Raji (cell line): ENCODE results near the gene HAPSTR1.

Experiments
- POLR2A ChIP-seq: IDR thresholded peaks from 2 replicates; pipeline ENCODE4 v1.6.1; 2011; ENCODE audit warnings: low read depth, low read length, control low read depth; ENCODE audit not compliant: insufficient read depth

Gene HAPSTR1

DNA sequence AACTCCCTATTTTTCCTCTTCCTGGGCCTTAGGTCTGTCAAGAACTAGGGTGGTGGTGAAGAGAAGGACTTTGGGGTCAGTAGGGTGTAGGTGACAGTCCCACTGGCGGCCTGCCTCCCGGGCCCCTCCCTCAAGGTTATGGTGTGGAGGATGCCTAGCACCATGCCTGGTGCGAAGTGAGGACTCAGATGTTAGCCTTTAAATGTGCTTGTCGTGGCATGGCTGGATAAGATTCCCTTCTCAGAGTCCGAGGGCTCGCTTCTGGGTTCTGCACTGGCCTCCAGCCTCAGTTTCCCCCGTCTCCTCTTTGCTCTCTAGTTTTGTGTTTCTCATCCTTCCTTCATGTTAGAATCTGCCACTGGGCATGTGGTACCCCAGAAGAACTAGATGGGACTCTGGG lies 32.0 kb downstream of the HAPSTR1 start:
- TF ChIP-seq POLR2A, result no peak

- TF ChIP-seq POLR2A, result no peak
These were observed 32.4 kb downstream of the HAPSTR1 start for GRCh38 chr16:9123871-9124270.

- no peak for TF ChIP-seq POLR2A
These were observed 33.0 kb downstream of the HAPSTR1 start for GRCh38 chr16:9124444-9124843.

DNA sequence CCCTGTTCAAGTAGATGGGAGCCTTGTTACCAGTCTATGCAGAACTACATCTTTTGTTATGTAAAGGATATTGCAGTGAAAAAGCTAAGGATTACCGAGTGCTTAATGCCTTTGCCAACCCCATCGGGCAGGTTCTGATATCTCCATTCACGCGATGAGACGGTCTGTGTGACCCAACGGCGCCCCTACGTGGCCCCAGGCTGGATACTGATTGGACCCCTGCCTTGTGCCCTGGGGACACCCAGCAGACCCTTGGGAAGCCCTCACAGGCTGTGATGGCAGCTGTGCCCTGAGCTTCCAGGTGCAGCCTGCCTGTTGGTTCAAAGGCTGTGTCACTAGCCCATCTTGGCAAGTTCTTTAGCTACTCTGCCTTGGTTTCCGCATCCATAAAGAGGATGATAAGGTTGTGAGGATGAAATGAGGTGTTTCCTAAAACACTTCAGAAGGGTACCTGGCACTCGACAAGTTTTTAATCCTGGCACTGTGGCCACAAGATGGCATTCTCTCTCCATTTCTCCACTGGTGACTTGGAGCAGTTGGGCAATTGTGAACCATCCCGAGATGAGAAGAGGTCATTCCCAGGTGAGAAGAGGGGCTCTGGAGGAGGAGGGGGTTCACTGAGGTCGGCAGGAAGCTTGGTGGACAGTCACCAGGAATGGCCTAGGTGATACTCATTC lies 33.6 kb downstream of the HAPSTR1 start:
- no peak for TF ChIP-seq POLR2A

DNA sequence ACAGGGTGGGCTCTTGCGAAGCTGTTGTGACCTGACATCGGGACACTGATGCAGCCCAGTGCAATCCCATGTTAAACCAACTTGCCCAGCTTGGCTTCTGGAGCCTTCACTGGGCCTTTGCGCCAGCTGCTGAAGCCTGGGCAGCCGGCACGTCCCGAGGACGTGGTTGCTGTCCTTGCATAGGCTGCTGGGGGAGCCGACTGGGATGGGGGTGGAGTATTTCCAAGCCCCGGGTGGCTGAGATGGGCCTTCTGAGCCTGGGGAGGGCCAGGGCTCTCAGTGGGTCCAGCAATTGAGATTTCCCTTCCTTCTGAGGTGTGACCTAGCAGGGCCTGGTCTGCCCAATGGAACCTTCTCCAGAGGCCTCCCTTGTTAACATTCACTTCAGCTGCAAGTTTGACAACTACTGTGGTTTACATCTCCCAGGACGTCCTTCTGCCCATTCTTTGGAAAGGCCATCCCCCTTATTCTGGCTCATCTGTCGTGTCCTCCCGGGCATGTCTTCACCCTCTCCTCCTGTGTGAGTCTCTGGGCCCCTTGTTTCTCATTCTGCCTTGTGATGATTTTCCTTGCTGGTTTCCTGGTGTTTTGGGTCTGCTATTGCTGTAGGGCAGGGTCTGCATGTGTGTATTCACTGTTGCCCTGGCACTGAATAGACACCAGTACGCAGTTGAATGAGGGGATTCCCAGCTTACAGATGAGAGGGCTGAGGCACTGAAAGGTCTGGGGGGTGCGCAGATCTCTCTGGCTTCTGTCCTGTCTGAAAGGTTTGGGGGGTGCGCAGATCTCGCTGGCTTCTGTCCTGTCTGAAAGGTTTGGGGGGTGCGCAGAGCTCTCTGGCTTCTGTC lies 34.4 kb downstream of the HAPSTR1 start:
- TF ChIP-seq POLR2A, result no peak

DNA sequence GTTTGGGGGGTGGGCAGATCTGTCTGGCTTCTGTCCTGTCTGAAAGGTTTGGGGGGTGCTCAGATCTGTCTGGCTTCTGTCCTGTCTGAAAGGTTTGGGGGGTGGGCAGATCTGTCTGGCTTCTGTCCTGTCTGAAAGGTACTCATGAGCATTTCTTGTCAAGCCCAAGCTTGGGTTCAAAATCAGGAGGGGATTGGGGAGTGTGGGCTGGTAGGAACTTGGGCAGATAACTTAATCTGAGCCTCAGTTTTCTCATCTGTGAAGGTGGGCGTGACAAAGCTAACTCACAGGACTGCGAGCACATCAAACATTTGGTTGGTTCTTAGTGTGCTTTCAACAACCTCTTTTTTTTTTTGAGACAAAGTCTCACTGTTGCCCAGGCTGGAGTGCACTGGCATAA lies 35.2 kb downstream of the HAPSTR1 start:
- no peak for TF ChIP-seq POLR2A

GRCh38 chr16:9128346-9129342 lies 37.2 kb downstream of the HAPSTR1 start:
- TF ChIP-seq POLR2A, result no peak

DNA sequence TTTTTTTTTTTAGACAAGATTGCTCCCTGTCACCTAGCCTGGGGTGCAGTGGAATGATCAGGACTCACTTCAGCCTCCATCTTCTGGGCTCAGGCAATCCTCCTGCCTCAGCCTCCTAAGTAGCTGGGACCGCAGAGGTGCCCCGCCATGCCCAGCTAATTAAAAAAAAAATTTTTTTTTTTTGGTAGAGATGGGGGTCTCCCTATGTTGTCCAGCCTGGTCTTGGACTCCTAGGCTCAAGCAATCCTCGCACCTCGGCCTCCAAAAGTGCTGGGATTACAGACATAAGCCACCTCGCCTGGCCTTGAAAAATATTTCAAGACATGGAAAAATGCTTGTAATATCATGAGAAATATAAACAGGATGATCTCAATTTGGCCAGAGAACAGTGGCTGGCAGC lies 42.9 kb downstream of the HAPSTR1 start:
- no peak for TF ChIP-seq POLR2A

DNA sequence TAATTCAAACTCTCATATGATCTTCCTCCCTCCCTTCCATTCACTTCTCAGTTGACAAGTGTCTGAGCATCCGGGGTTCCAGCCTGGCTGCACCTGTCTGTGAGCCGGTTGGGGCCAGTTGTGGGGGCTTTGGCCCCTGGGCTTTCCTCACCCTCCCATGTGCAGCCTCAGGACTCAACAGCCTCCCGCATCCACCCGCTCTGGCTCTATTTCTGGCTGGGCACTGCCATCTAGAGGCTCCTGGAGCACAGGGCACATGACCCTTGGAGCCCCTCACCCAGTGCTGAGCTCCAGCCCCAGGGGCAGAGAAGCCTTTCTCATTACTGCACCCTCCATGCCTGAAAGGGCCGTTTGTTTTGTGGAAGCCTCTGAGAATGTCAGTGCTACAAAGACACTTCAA lies 43.3 kb downstream of the HAPSTR1 start:
- no peak for TF ChIP-seq POLR2A

- no peak for TF ChIP-seq POLR2A
These were observed 44.4 kb downstream of the HAPSTR1 start for GRCh38 chr16:9135797-9136196.

DNA sequence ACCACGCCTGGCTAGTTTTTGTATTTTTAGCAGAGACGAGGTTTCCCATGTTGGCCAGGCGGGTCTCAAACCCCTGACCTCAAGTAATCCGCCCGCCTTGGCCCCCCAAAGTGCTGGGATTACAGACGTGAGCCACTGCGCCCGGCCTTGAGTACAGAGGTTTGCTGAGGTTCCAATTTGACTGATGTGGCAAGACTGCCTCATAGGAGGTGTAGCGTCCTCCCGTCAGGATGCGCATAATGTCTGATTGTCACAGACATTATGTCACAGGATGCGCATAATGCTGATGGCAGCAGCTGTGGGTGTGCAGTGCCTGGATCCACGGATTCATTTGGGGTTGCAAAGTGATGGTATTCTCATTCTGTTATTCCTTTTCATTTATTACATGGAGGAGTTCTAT lies 45.2 kb downstream of the HAPSTR1 start:
- TF ChIP-seq POLR2A, result no peak

GRCh38 chr16:9138021-9138680 lies 46.7 kb downstream of the HAPSTR1 start:
- no peak for TF ChIP-seq POLR2A

DNA sequence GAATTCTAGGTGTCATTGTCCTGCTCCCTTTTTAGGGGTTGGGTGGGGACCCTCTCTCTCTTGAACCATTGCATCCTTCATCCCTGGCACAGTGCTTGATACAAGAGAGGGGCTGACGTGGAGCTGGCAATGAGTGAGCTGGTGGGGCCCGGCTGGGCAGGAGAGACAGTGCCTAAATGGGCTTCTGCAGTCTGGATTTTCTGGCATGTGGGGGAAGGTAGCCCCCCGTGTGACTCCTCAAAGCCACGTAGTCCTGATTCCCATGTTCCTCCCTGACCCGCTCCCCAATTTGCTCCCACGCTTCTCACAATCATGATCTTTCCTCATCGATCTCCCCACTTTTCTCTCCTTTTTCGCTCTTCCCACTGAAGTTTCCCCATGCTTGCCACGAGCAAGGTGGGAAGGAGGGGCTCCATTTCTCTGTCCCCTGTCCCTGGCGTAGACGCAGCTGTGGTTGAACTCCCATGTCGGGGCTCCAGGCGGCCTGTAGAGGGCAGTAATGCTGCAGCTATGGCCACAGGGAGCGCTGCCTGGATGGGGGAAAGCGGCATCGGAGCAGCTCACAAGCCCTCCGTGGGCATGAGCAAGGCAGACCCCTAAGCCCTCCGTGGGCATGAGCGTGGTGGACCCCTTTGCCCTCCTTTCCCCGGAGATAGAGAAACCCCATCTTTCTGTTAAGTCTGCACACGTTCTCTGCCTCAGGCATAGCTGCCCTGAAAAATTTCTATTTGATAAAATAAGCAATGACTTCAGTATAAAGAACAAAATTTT lies 47.5 kb downstream of the HAPSTR1 start:
- no peak for TF ChIP-seq POLR2A

GRCh38 chr16:9139965-9140364 lies 48.5 kb downstream of the HAPSTR1 start:
- TF ChIP-seq POLR2A, result peak; percentile 28; the same call in 1 of the 2 replicates
